Progenitor cell of endocrine pancreas (in vitro differentiated cells): Measurements from ENCODE around the gene VPS51. TPM values are rescaled to one million over a fixed set of nuclear protein-coding genes. Genes with fewer than 3 reads are reported as not detected.

ENCODE experiments used
- DNase-seq: peaks from one replicate; pipeline ENCODE4 v3.0.0; 2021; ENCODE audit warnings: low spot score; ENCODE audit not compliant: unreplicated experiment
- H3K27ac Mint-ChIP-seq: 2 replicates; pipeline ENCODE4 v1.8.0; 2021; ENCODE audit warnings: mild to moderate bottlenecking, moderate library complexity, mixed read lengths
- H3K27me3 Mint-ChIP-seq: 2 replicates; pipeline ENCODE4 v1.8.0; 2021; ENCODE audit warnings: mixed read lengths
- H3K36me3 Mint-ChIP-seq: 2 replicates; pipeline ENCODE4 v1.8.0; 2022; ENCODE audit warnings: mixed read lengths; ENCODE audit not compliant: insufficient read depth
- H3K4me1 Mint-ChIP-seq: 2 replicates; pipeline ENCODE4 v1.8.0; 2021; ENCODE audit warnings: low read depth, mixed read lengths
- H3K4me3 Mint-ChIP-seq: 2 replicates; pipeline ENCODE4 v1.8.0; 2021; ENCODE audit warnings: low read depth, mild to moderate bottlenecking, moderate library complexity, mixed read lengths
- H3K9me3 Mint-ChIP-seq: 2 replicates; pipeline ENCODE4 v1.8.0; 2021; ENCODE audit warnings: low read depth, mixed read lengths
- CTCF ChIP-seq: fragments of 200-600 bp; sonication (generic); IDR thresholded peaks from one replicate; pipeline ENCODE4 v1.5.0; 2021; ENCODE audit warnings: antibody characterized with exemption, mild to moderate bottlenecking; ENCODE audit not compliant: unreplicated experiment
- total RNA-seq: library from RNA; stranded (reverse); gene quantifications from 2 replicates; pipeline ENCODE4 v1.2.1, GENCODE V29; 2021

Gene VPS51
- total RNA-seq, 1 donor from 2014 or later, result 112 TPM

DNA sequence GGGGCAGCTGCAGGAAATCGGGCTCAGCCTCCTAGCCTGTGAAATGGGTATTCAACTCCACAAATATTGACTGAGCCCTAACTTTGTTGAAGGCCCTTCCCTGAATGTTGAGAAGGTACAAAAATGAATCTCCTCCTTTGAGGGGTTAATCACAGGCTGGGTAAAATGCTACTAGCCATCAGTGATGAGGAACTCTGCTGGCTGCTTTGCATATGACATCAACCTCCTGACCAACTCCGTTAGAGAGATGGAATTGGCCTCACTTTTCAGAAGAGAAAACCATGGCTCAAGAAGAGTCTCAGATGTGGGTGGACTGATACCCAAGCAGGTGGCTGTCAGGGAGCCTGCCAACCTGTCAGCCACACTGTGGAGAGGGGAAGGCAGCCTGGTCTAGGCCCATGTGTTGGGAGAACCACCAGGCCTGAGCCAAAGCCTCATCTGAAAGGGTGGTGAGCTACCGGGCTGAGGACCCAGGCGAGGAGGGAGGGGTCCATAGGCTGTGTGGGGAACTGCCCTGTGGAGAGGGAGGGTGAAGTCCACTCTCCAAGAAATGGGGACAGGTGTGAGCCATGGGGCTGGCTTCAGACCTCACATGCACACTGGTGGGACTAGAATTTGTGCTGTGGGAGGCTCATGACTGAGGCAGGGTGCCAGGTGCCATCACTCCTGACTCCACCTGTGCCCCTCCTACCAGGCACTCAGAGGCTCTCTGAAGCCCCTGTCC, 23.9 kb upstream of the VPS51 start:
- Mint-ChIP-seq H3K27ac (no peak overlapping the region), H3K36me3 (no peaks in the 10 kb centered on the region), H3K9me3 (no peaks in the 10 kb centered on the region), H3K27me3 (no peaks in the 10 kb centered on the region), H3K4me3 (no peak overlapping the region), H3K4me1 (no peaks in the 10 kb centered on the region)
- no peak for DNase-seq
- no peak for TF ChIP-seq CTCF

- no peaks in the 10 kb centered on the region for H3K9me3 Mint-ChIP-seq
- no peak for TF ChIP-seq CTCF
- no peak overlapping the region for H3K4me3 Mint-ChIP-seq
- H3K27me3 Mint-ChIP-seq, result no peaks in the 10 kb centered on the region
- H3K4me1 Mint-ChIP-seq, result no peaks in the 10 kb centered on the region
- H3K36me3 Mint-ChIP-seq, result no peaks in the 10 kb centered on the region
- H3K27ac Mint-ChIP-seq, result no peak overlapping the region
- no peak for DNase-seq
These were observed 23.4 kb upstream of the VPS51 start for GRCh38 chr11:65072631-65072966.

DNA sequence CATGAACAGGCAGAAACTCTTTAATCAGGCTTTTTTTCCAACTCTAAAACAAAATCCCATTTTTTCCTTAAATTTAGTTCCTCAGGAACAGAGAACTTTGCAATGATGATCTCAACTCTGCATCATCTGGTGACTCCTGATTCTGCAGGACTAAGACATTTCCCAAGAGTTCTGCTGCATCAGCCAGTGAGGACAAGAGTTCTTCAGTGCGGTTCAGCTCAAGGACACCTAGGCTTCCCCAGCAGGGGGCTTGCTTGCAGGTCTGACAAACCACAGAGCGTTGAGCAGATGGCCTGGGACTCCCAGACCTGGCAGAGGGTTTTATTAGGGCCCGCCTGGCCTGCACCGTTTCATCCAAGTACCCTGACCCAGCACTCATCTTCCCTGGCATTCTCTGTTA, 18.6 kb upstream of the VPS51 start:
- Mint-ChIP-seq H3K4me1 (no peaks in the 10 kb centered on the region), H3K36me3 (peaks cover 3% of the 10 kb centered on the region), H3K9me3 (no peaks in the 10 kb centered on the region), H3K27ac (no peak overlapping the region), H3K27me3 (no peaks in the 10 kb centered on the region), H3K4me3 (no peak overlapping the region)
- DNase-seq, result no peak
- no peak for TF ChIP-seq CTCF

- peaks cover 3% of the 10 kb centered on the region for H3K36me3 Mint-ChIP-seq
- no peak overlapping the region for H3K4me3 Mint-ChIP-seq
These were observed 17.9 kb upstream of the VPS51 start for GRCh38 chr11:65078151-65078550.

DNA sequence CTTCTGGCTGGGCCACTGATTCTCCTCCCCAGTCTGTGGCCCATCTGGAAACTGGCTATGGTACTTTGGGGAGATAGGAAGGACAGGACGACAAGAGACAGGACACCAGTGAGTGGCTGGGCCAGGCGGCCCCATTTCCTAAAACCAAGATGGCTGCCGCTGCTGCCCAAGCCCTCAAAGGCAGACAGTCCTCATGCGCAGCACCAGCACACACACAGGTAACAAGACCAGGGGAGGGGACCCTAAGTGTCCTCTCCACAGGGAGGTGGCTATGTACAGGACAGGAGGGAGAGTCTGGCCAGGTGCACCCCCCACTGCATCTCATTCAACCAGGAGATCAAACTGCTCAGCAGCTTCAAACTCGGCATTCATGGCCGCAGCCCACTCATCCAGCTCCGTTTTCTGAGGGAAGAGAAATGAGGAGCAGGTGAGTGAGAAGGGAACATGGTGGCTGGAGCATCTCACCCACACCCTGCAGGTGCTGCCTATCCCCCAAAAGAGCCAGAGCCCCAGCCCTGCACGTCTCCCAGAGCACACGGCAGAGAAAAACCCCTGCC, 17.1 kb upstream of the VPS51 start:
- no peak for DNase-seq
- Mint-ChIP-seq H3K27ac (peak overlapping the region; percentile 67), H3K27me3 (no peaks in the 10 kb centered on the region), H3K4me1 (peaks cover 8% of the 10 kb centered on the region), H3K4me3 (no peak overlapping the region), H3K9me3 (no peaks in the 10 kb centered on the region), H3K36me3 (peaks cover 3% of the 10 kb centered on the region)
- no peak for TF ChIP-seq CTCF

More at GRCh38 chr11:65078151-65078550, 17.9 kb upstream of the VPS51 start:
- H3K9me3 Mint-ChIP-seq, result no peaks in the 10 kb centered on the region
- DNase-seq, result no peak
- peak; percentile 62 for TF ChIP-seq CTCF
- H3K4me1 Mint-ChIP-seq, result peaks cover 4% of the 10 kb centered on the region
- peak overlapping the region; percentile 67 for H3K27ac Mint-ChIP-seq
- H3K27me3 Mint-ChIP-seq, result no peaks in the 10 kb centered on the region
